GM19099 (cell line): ENCODE data around the gene ENKD1.

Experiments
- POLR2A ChIP-seq: IDR thresholded peaks from 3 replicates; pipeline ENCODE4 v1.6.1; 2011; ENCODE audit warnings: low read depth; ENCODE audit not compliant: insufficient read length; ENCODE audit errors: extremely low read depth

The ENKD1 gene

DNA sequence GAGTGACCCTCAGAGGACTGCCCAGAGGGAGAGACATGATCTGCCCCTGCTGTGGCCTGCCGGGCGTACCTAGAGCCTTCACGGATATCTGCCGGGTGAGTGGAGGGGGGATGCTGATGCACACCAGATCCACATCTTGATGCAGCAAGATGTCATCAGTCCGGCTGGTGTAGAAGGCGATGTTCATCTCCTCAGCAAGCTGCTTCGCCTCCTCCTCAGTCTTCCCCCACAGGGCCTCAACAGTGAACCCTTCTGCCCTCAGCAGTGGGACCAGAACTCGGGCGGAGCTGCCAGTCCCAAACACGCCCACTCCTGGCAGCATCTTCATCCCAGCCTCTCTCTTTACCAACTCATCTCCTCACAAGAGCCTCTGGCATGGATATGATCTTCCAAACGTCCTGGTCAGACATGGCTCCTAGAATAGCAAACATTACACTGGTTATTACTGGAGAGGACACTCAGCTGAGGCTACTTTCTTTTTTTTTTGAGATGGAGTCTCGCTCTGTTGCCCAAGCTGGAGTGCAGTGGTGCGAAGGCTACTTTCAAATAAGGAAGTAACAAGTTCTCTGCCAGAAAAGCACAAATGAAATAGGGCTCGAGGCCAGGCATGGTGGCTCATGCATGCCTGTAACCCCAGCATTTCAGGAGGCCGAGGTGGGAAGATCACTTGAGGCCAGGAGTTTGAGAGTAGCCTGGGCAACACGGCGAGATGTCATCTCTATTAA is 19.0 kb upstream of the ENKD1 start:
- no peak for TF ChIP-seq POLR2A

DNA sequence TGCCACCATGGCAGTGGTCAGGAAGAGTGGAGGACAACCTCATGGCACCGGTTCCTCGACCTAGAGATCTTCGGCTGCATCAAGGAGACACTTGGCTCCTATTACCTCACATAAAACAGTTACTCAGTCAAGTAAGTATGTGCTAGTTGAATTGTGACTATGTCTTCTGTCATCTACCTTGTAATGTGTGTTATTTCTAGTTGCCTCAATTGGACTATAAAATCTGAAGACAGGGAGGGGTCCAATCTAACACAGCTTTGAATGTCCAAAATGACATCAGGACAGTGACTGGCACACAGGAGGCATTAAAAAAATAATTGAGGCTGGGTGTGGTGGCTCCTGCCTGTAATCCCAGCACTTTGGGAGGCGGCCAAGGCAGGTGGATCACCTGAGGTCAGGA is 17.2 kb upstream of the ENKD1 start:
- TF ChIP-seq POLR2A: no peak

DNA sequence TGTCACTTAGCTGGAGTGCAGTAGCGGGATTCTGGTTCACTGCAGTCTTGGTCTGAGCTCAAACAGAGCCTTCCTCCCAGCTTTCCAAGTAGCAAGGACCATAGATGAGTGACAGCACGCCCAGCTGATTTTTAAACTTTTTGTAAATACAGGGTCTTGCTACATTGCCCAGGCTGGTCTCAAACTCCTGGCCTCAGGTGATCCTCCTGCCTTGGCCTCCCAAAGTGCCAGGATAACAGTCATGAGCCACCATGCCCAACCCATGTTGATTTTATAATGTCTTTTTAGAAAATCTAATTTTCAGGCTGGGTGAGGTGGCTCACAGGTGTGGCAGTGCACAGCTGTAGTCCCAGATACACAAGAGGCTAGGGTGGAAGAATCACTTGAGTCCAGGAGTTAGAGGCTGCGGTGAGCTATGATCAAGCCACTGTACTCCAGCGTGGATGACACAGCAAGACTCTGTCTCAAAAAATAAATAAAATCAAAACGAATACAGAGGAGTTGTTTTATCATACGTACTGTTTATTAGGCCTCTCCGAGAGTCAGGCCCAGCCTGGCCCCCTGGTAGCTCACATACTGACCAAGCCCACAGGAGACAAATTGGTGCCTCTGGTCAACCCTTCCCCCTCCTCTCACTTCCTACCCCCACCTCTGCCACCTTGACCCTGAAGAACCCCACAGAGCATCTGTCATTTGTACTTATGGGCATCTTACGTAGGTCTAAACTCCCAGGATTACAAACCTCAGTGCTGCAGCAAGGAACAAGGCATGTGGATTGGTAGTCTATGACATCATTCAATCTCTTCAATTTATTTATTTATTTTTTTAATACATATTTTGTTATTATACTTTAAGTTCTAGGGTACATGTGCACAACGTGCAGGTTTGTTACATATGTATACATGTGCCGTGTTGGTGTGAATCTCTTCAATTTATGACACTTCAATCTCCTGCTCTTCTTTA is 13.7 kb upstream of the ENKD1 start:
- no peak for TF ChIP-seq POLR2A

DNA sequence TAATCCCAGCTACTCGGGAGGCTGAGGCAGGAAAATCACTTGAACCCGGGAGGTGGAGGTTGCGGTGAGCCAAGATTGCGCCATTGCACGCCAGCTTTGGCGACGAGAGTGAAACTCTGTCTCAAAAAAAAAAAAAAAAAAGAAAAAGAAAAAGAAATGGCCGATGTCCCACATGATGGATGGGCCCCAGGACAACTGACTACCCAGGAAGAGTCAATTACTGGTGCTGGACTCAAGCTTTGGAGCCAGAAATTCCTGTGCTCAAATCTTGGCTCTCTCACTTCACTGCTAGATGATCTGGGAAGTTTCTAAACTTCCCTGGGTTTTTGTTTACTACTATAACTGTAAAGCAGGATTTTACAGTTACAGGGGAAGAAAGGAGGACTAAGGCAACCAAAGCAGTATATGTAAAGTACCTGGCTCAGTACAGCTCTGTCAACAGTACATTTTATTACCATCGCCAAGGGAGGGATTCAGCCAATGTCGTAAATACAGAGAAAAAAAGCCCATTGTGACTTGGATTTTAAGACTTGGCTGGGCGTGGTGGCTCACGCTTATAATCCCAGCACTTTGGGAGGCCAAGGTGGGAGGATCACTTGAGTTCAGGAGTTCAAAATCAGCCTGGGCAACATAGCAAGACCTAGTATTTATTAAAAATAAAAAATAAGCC is 11.9 kb upstream of the ENKD1 start:
- no peak for TF ChIP-seq POLR2A

- TF ChIP-seq POLR2A: no peak
Observed at GRCh38 chr16:67677712-67678111, 11.2 kb upstream of the ENKD1 start.

DNA sequence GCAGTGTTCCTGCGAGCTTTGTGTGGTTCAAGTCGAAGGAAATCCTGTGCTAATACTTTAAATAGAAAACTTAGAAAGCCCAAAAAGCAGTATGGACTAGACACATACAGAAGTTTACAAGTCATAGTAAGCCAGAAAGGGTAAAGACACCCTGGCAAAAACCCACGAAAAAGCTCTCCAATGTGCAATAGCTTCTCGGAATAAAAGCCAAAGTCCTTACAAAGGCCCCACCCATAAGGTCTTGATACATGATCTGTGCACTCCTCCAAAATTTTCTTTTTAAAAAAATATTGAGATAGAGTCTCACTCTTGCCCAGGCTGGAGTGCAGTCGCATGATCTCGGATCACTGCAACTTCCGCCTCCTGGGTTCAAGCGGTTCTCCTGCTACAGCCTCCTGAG is 10.4 kb upstream of the ENKD1 start:
- TF ChIP-seq POLR2A: no peak

- TF ChIP-seq POLR2A: no peak
Observed at GRCh38 chr16:67676516-67676915, 10.0 kb upstream of the ENKD1 start.

GRCh38 chr16:67675999-67676398 is 9.4 kb upstream of the ENKD1 start:
- TF ChIP-seq POLR2A: no peak

GRCh38 chr16:67675579-67675935 is 9.0 kb upstream of the ENKD1 start:
- no peak for TF ChIP-seq POLR2A

DNA sequence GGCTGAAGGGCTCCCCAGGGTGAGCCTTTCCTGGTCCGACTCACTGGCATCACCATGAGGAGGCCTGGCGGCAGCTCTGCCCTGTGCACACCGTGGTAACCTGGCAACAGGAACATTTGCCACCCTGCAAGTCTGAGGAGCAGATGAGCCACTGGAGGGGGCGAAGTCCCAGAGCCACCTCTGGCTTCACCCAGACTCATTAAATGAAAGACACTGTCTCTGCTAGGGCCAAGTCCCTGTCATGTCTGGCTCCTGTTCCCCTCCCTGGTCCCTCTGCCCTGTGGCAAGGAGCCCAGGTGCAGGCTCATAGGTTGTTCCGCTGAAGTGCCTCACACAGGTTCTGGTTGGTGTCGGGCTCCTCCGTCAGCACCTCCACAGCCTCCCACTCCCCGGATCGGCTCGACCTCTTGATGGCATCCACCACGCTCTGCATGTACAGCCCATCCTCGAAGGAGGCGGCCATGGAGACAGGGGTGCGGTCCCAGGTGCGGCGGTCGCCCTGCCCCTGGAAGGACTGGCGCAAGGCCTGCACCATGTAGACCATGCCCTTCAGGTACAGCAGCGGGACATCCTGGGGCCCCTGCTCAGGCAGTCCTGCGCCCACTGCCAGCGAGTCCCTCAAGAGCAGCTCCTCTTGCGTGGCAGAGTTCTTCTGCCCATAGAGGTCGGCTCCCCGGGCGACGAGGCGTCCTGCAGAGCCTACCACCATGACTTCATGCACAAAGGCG is 8.5 kb upstream of the ENKD1 start:
- TF ChIP-seq POLR2A: no peak

GRCh38 chr16:67673712-67674580 is 7.4 kb upstream of the ENKD1 start:
- TF ChIP-seq POLR2A: no peak

DNA sequence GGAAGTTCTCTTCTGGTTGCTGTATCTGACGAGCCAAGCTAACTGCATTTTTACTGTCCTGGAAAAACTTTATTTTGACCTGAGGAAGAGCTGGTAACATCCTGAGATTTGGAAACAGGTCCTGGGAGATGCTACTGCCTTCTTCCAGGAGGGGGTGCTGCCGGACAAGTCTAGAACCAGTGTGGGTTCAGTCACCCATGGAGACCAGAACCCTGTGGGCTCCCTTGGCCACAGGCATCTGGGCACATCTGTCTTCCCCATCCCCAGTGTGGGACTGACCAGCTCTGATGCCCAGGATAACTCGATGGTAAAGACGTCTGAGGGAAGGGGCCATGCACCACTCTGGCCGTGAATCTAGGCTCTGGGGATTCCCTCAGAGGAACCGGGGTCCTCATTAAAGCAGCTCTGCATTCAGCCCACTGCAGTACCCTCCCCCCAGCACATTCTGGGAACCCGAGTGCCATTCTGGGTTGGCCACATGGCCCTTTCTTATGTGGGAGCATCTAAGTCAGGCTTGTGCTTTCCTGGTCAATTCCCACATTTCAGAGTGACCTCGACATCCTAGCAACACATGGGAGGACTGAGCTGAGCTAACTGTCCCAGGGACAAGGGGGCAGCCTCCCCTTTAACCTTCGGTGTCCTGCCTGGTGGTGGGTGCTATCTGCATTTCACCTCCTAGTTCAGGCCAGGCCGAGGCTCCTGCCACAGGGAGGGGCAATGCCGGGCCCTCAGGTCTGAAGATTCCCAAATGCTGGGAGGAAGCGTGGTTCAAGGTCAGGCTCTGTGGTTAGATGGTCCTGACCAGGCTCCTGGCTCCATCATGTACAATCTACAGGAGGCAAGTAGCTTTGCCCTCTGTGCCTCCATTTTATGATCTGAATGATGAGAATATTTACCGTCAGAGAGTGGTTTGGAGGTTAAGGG is 6.5 kb upstream of the ENKD1 start:
- no peak for TF ChIP-seq POLR2A

DNA sequence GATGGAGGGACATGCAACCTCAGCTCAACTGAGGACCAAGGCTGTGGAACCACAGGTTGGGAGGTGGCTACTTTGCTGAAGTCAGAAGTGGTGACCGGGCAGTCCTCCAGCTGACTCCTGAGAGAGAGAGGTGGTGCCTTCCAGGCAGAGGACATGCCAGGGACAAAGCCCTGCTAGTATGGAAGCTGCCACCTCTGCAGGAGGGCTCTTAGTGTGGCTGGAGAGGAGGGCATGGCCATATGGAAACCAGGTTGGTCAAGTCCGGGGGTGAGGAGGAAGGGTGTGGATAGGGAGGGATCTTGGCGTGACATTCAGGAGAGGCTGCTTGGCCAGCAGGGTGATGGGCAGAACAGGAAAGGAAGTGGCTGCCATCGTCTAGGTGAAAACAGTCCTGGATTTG is 5.8 kb upstream of the ENKD1 start:
- no peak for TF ChIP-seq POLR2A
